A549 (cell line): ENCODE data around the gene SEC22C.

ENCODE experiments used
- EP300 ChIP-seq, 2 experiments: fragments of >200 bp; sonication (Bioruptor Twin); formaldehyde crosslinking; IDR thresholded peaks; 2 replicates in 1 of 2; 3 replicates in 1 of 2; pipeline ENCODE4 v1.6.1; 2016 to 2017
- HOXB5 ChIP-seq: fragments of 250-450 bp; sonication (Bioruptor Pico); IDR thresholded peaks from 2 replicates; pipeline ENCODE4 v1.5.0; 2020; ENCODE audit warnings: mild to moderate bottlenecking, moderate library complexity
- JUN ChIP-seq, 2 experiments: fragments of >200 bp; sonication (Bioruptor Twin); formaldehyde crosslinking; IDR thresholded peaks; 2 replicates in 1 of 2; 3 replicates in 1 of 2; pipeline ENCODE4 v1.6.1; 2016 to 2017
- MAFK ChIP-seq: fragments of 450-650 bp; IDR thresholded peaks from 2 replicates; pipeline ENCODE4 v1.6.1; 2014; ENCODE audit not compliant: partially characterized antibody
- RAD21 ChIP-seq, 2 experiments: fragments of >200 bp in 1 of 2; sonication (Bioruptor Twin) in 1 of 2; formaldehyde crosslinking in 1 of 2; IDR thresholded peaks in 1 of 2; conservative IDR thresholded peaks in 1 of 2; 2 replicates in 1 of 2; 3 replicates in 1 of 2; pipeline ENCODE4 v1.6.1; 2012 to 2018; ENCODE audit warnings: inconsistent platforms in 1 of 2
- TF ChIP-seq, protein P1 (sequence below): fragments of >200 bp; sonication (Bioruptor Twin); formaldehyde crosslinking; IDR thresholded peaks from 3 replicates; pipeline ENCODE4 v1.5.1; 2016
- TF ChIP-seq, protein P2 (sequence below): fragments of 200-600 bp; sonication (generic); IDR thresholded peaks from 2 replicates; pipeline ENCODE4 v1.6.1; 2016; ENCODE audit warnings: antibody characterized with exemption, mild to moderate bottlenecking, moderate library complexity

DNA sequence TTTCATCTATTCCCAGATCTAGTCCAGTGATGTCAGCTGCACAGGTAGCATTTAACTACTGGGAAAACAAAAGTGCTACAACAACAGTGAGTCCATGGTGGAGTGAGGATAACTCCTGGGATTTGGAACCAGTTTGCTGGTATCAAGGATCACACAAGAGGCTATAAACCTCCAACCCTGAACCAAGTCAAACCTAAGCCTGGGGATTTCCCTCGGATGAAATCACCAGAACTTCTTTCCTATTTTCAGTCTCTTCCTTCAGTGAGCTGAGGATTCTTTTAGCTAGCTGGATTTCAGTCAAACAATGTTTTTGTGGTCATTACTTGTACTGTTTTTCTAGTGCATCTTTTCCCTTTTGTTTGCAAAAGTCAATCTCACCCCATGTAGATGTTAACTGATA is 31.5 kb downstream of the SEC22C start:
- TF ChIP-seq EP300 (IDR thresholded peaks at IDR 0.05): no peak
- TF ChIP-seq, protein P1, sequence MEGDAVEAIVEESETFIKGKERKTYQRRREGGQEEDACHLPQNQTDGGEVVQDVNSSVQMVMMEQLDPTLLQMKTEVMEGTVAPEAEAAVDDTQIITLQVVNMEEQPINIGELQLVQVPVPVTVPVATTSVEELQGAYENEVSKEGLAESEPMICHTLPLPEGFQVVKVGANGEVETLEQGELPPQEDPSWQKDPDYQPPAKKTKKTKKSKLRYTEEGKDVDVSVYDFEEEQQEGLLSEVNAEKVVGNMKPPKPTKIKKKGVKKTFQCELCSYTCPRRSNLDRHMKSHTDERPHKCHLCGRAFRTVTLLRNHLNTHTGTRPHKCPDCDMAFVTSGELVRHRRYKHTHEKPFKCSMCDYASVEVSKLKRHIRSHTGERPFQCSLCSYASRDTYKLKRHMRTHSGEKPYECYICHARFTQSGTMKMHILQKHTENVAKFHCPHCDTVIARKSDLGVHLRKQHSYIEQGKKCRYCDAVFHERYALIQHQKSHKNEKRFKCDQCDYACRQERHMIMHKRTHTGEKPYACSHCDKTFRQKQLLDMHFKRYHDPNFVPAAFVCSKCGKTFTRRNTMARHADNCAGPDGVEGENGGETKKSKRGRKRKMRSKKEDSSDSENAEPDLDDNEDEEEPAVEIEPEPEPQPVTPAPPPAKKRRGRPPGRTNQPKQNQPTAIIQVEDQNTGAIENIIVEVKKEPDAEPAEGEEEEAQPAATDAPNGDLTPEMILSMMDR: no peak
- TF ChIP-seq HOXB5: no peak
- no peak for TF ChIP-seq RAD21 (conservative IDR thresholded peaks at IDR 0.05 in 1 of 2, IDR thresholded peaks at IDR 0.05 in 1 of 2)
- no peak for TF ChIP-seq MAFK
- TF ChIP-seq JUN (IDR thresholded peaks at IDR 0.05): no peak
- TF ChIP-seq, protein P2, sequence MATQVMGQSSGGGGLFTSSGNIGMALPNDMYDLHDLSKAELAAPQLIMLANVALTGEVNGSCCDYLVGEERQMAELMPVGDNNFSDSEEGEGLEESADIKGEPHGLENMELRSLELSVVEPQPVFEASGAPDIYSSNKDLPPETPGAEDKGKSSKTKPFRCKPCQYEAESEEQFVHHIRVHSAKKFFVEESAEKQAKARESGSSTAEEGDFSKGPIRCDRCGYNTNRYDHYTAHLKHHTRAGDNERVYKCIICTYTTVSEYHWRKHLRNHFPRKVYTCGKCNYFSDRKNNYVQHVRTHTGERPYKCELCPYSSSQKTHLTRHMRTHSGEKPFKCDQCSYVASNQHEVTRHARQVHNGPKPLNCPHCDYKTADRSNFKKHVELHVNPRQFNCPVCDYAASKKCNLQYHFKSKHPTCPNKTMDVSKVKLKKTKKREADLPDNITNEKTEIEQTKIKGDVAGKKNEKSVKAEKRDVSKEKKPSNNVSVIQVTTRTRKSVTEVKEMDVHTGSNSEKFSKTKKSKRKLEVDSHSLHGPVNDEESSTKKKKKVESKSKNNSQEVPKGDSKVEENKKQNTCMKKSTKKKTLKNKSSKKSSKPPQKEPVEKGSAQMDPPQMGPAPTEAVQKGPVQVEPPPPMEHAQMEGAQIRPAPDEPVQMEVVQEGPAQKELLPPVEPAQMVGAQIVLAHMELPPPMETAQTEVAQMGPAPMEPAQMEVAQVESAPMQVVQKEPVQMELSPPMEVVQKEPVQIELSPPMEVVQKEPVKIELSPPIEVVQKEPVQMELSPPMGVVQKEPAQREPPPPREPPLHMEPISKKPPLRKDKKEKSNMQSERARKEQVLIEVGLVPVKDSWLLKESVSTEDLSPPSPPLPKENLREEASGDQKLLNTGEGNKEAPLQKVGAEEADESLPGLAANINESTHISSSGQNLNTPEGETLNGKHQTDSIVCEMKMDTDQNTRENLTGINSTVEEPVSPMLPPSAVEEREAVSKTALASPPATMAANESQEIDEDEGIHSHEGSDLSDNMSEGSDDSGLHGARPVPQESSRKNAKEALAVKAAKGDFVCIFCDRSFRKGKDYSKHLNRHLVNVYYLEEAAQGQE: no peak
